AG04449 (cell line): ENCODE results near the gene DOCK11.

Source experiments
- CTCF ChIA-PET: fragments of 350-600 bp; formaldehyde crosslinking; extraction: SDS; loops from one replicate; lab custom pipeline; 2021; ENCODE audit warnings: antibody characterized with exemption; lab: Yijun Ruan, JAX
- POLR2A ChIA-PET: fragments of 400-600, 350-600 bp; formaldehyde crosslinking; extraction: SDS; loops from one replicate; lab custom pipeline; 2020; ENCODE audit warnings: antibody characterized with exemption, inconsistent platforms; lab: Yijun Ruan, JAX
- DNase-seq: peaks from one replicate; pipeline ENCODE4 v3.0.0-alpha.2; 2010; ENCODE audit warnings: low read depth, low spot score
- H3K4me3 ChIP-seq: 2 replicates; pipeline ENCODE4 v1.5.1; 2011; ENCODE audit warnings: low read depth, mild to moderate bottlenecking, control low read depth, low read length
- CTCF ChIP-seq: IDR thresholded peaks from one replicate; pipeline ENCODE4 v1.5.1; 2011; ENCODE audit warnings: mild to moderate bottlenecking, moderate library complexity, low read length, control low read depth, inconsistent platforms; ENCODE audit not compliant: insufficient read depth; ENCODE audit errors: missing control alignments

Gene DOCK11

GRCh38 chrX:118554511-118554910 is 58.9 kb downstream of the DOCK11 start:
- DNase-seq = no peak
- ChIA-PET CTCF (interaction anchor here (1.1 kb wide), 1 partner anchor 14 kb away, joined by 3 read pairs; no protein-coding TSS in a partner anchor), POLR2A (no interaction called here)
- H3K4me3 ChIP-seq = no peak overlapping the region
- TF ChIP-seq CTCF = no peak

GRCh38 chrX:118558926-118559325 is 63.3 kb downstream of the DOCK11 start:
- CTCF ChIA-PET = interaction anchor here (0.8 kb wide), 1 partner anchor 43 kb away, joined by 3 read pairs; no protein-coding TSS in a partner anchor

GRCh38 chrX:118560489-118560888 is 64.9 kb downstream of the DOCK11 start:
- TF ChIP-seq CTCF = no peak
- CTCF ChIA-PET = no interaction called here
- H3K4me3 ChIP-seq = no peak overlapping the region
- DNase-seq = no peak
- POLR2A ChIA-PET = no interaction called here

More at GRCh38 chrX:118558926-118559325, 63.3 kb downstream of the DOCK11 start:
- POLR2A ChIA-PET = no interaction called here
- TF ChIP-seq CTCF = no peak
- DNase-seq = no peak
- H3K4me3 ChIP-seq = no peak overlapping the region

GRCh38 chrX:118562582-118563164 is 67.1 kb downstream of the DOCK11 start:
- DNase-seq = no peak
- H3K4me3 ChIP-seq = no peak overlapping the region
- ChIA-PET POLR2A (no interaction called here), CTCF (no interaction called here)
- no peak for TF ChIP-seq CTCF

GRCh38 chrX:118564498-118564897 is 68.9 kb downstream of the DOCK11 start:
- DNase-seq = no peak
- ChIA-PET CTCF (interaction anchor here (1.3 kb wide), 1 partner anchor 38 kb away, joined by 3 read pairs; no protein-coding TSS in a partner anchor), POLR2A (no interaction called here)
- no peak for TF ChIP-seq CTCF
- no peak overlapping the region for H3K4me3 ChIP-seq

GRCh38 chrX:118565853-118566252 is 70.2 kb downstream of the DOCK11 start:
- DNase-seq = no peak
- ChIA-PET CTCF (interaction anchor here (1.3 kb wide), 1 partner anchor 36 kb away, joined by 3 read pairs; no protein-coding TSS in a partner anchor), POLR2A (interaction anchor here (1.0 kb wide), 1 partner anchor 70 kb away, joined by 4 read pairs; the partner anchor contains the start of gene DOCK11)
- H3K4me3 ChIP-seq = no peak overlapping the region
- TF ChIP-seq CTCF = no peak
